HG02870 (cell line): ENCODE data around the gene ITCH.
"Not testable (repeated sequence)": the region's sequence is repeated elsewhere in the genome, so short reads cannot be mapped to it uniquely, and the experiment has no call there.

Source experiments
- ATAC-seq: cut with Tn5 transposase; IDR thresholded peaks from one replicate; pipeline ENCODE4 v1.9.1; 2021; ENCODE audit warnings: mild to moderate bottlenecking, moderate library complexity; ENCODE audit not compliant: unreplicated experiment

The ITCH gene

GRCh38 chr20:34377072-34377847, 14.2 kb downstream of the ITCH start:
- peak; percentile 86 for ATAC-seq

- no peak for ATAC-seq
Measured at GRCh38 chr20:34382174-34382573, 19.1 kb downstream of the ITCH start.

DNA sequence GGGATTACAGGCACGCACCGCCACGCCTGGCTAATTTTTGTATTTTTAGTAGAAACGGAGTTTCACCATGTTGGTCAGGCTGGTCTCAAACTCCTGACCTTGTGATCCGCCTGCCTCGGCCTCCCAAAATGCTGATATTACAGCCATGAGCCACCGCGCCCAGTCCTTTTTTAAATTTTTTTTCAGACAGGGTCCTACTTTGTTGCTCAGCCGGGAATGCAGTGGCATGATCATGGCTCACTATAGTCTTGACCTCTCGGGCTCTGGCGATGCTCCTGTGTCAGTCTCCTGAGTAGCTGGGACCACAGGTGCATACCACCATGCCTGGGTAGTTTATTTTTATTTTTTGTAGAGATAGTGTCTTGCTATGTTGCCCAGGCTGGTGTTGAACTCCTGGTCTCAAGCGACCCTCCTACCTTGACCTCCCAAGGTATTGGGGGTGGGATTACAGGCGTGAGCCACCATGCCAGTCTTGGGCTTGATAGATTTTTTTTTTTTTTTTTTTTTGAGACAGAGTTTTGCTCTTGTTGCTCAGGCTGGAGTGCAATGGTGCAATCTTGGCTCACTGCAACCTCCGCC, 19.9 kb downstream of the ITCH start:
- ATAC-seq, result not testable (repeated sequence)

- no peak for ATAC-seq
Measured at GRCh38 chr20:34385464-34385863, 22.4 kb downstream of the ITCH start.

DNA sequence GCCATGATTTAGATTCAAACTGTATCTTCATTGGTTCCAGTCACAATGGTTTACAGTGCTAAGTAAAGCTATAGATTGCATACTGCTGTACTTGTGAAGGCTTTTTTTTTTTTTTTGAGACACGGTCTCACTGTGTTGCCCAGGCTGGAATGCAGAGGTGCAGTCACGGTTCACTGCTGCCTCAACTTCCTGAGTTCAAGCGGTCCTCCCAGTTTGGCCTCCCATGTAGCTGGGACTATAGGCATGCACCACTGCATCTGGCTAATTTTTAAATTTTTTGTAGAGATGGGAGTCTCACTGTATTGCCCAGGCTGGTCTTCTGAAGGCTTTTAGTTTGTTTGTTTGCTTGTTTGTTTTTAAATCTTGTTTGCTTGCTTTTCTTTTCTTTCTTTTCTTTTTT, 24.9 kb downstream of the ITCH start:
- ATAC-seq, result no peak

- no peak for ATAC-seq
Measured at GRCh38 chr20:34388678-34389077, 25.6 kb downstream of the ITCH start.

GRCh38 chr20:34389206-34389953, 26.3 kb downstream of the ITCH start:
- no peak for ATAC-seq

DNA sequence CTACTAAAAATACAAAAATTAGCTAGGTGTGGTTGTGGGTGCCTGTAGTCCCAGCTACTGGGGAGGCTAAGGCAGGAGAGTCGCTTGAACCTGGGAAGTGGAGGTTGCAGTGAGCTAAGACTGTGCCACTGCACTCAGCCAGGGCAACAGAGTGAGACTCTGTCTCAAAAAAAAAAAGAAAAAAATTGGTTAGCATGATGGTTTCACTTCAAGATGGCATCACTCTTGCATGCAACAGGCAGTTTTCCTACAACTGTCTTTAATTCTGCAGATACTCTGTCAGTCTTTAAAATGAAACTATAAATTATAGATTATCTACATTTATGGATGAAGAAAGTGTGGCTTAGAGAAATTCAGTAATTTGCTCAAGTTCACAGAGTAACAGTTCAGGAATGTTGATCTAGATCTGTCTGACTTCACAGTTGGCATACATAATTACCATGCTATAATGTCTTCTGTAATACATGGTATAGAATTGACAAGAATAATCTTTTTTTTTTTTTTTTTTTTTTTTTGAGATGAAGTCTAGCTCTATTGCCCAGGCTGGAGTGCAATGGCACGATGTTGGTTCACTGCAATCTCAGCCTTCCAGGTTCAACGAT, 27.0 kb downstream of the ITCH start:
- no peak for ATAC-seq

DNA sequence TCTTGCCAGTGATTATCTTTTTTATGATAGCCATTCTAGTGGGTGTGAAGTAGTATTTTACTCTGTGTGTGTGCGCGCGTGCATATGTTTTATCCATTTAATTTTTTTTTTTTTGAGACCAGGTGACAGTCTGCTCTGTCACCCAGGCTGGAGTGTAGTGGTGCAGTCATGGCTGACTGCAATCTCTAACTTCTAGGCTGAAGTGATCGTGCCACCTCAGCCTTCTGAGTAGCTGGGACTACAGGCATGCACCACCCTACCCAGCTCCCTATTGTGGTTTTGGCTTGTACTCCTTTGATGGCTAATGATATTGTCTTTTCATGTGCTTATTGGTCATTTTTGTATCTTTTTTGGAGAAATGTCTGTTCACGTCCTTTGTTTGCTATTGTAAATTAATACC, 33.3 kb downstream of the ITCH start:
- no peak for ATAC-seq

GRCh38 chr20:34397096-34397495, 34.0 kb downstream of the ITCH start:
- ATAC-seq, result no peak

DNA sequence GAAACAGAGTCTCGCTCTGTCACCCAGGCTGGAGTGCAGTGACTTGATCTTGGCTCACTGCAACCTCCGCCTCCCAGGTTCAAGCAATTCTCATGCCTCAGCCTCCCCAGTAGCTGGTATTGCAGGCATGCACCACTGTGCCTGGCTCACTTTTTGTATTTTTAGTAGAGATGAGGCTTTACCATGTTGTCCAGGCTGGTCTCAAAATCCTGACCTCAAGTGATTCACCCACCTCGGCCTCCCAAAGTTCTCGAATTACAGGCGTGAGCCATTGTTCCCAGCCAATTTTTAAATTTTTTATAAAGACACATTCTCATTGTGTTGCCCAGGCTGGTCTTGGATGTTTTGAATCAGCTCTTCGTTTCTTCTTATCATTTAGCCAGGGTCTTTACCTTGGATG, 37.7 kb downstream of the ITCH start:
- ATAC-seq, result not testable (repeated sequence)

DNA sequence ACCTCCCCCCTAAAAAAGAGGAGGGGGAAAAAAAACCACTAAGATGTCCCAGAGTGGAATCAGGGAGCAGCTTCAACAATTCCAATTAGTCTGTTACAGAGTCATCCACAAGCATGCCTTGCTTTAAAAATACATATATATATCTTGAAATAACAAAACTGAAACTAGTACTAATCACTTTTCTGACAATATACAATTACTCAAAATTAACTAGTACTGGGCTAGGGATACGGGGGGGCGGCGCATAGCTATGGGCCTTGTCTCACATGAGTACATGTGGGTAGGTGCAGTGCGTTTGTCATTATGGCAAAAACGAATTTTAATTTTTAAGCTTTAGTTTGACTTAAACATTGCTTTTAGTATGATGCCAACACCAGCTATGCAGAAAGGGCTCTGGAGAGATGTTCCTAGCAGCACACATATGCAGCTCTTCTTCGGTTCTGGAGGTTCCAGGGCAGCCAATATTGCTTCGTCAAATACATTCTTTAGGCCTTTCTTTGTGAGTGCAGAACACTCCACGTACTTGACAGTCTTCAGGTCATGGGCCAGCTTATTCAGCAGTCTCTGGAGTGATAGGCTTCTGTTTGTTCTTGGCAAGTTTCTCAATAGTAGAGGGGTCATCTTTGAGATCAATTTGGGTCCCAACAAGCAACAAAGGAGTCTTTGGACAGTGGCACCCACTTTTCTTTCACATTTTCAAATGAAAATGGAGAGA, 38.8 kb downstream of the ITCH start:
- ATAC-seq, result no peak

- ATAC-seq, result no peak
Measured at GRCh38 chr20:34402461-34402860, 39.4 kb downstream of the ITCH start.

DNA sequence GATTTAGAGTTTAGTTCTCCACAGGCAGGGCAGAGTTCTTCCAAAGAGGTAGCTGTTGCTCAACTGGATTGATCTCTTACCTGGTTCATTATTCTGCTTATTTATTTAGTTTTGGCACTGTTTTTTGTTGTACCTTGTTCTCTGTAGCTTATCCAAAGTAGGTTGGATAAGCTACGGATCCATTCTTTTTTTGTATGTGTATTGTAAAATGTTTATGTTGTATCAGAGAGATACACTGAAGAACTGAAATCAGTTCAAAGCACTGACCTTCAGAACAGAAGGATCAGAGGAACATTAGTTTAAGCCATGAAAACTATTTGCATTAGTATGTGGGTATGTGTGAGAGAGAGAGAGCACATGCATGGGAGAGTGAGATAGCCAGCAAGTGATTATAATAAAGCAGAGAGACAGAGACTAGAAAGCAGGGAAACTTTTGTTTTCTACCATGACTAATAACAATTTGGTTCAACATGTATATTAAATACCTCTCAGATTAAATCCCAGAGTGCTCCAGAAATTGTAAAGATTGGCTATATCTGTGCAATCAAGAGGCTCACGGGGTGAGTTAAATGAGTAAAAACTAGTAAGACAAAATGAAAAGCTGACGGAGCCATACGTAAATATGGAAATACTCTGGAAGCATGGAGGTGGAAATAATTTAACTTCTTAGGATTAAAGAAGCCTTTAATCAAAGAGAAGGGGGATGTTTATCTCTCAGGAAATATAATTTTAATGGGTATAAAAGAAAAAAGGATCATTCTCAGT, 40.2 kb downstream of the ITCH start:
- ATAC-seq, result no peak

GRCh38 chr20:34403908-34404307, 40.8 kb downstream of the ITCH start:
- ATAC-seq, result peak; percentile 55

DNA sequence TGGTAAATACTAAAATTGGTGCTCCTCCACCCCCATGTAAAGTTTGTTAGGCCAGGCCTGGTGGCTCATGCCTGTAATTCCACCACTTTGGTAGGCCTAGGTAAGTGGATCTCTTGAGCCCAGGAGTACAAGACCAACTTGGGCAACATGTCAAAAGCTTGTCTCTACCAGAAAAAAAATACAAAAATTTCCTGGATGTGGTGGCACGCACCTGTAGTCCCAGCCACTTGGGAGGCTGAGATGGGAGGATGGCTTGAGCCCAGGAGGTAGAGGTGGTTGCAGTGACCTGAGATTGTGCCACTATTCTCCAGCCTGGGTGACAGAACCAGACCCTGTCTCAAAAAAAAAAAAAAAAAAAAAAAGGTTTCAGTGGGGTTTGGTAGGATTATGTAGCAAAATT, 41.7 kb downstream of the ITCH start:
- ATAC-seq, result no peak

GRCh38 chr20:34405247-34405651, 42.2 kb downstream of the ITCH start:
- ATAC-seq, result not testable (repeated sequence)

- ATAC-seq, result not testable (repeated sequence)
Measured at GRCh38 chr20:34405942-34406341, 42.9 kb downstream of the ITCH start.

GRCh38 chr20:34407962-34408474, 44.9 kb downstream of the ITCH start:
- no peak for ATAC-seq

DNA sequence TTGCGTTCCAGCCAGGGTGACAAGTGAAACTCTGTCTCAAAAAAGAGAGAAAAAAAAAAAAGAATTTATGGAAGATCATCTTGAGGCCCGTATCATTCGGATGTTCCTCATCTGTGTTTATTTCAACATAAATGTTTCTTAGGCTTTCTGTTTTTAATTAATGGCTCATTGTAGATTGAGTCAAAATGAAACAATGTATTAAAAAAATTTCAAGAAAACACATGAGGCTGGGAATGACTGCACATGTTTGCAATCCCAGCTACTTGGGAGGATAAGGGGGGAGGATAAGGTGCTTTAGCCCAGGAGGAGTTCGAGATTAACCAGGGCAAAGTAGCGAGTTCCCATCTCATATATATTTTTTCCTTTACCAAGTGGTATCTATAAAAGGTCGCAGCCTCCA, 47.3 kb downstream of the ITCH start:
- no peak for ATAC-seq
